Spleen (tissue), 7 donors: ENCODE results near the gene DHX35.

Experiments
- CTCF ChIP-seq, 11 experiments: fragments of 200-600 bp in 7 of 11; fragments of 450-650 bp in 4 of 11; sonication (generic) in 4 of 11; IDR thresholded peaks in 8 of 11; conservative IDR thresholded peaks in 3 of 11; 1 replicate in 7 of 11; 2 replicates in 4 of 11; pipeline versions ENCODE4 v1.4.0 to v1.8.0; 2016 to 2021; ENCODE audit warnings: antibody characterized with exemption in 11 of 11, inconsistent platforms in 4 of 11, mild to moderate bottlenecking in 1 of 11
- POLR2AphosphoS5 ChIP-seq, 3 donors: sonication (generic); formaldehyde crosslinking; IDR thresholded peaks; one replicate each; pipeline ENCODE4 v1.5.1; 2017; ENCODE audit warnings: antibody characterized with exemption in 3 of 3
- donor health status: DM: no; HTN: no; CAD: no; lungs with moderate emphysema.
- donor health status: DM: no; HTN: no; CAD: no.
- donor health status: DM: no; HTN: no; CAD: no.

GRCh38 chr20:38939686-38940085 is 22.5 kb upstream of the DHX35 start:
- no peak for TF ChIP-seq CTCF (IDR thresholded peaks at IDR 0.05 in 8 of 11, conservative IDR thresholded peaks at IDR 0.05 in 3 of 11)
- TF ChIP-seq POLR2AphosphoS5 (IDR thresholded peaks at IDR 0.05) = no peak
